Measurements from ENCODE around the gene UGGT1. TPM values are rescaled to one million over a fixed set of nuclear protein-coding genes. Genes with fewer than 3 reads are reported as not detected.

The UGGT1 gene
- total RNA-seq, 1 experiment from 2014 or later = 51.8 TPM

DNA sequence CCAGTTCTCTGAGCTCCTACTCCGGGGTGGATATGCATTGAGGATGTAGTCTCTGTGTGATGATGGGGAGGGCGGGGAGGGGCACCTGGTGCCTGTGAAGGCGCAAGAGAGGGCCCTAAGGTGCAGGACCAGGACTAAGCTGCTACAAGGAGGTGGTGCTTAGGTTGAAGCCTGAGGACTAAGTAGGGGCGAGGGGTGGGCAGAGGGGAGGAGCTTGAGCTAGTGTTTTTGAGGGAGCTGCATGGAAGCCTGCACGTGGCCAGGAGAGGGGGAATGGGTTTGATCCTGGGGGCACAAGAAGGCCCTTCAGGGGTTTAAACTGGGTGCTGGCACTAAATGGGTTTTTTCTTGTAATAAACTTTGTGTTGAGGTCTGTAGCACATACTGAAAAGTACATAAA is 105.0 kb downstream of the UGGT1 start (continued):
- TF ChIP-seq, protein P1, sequence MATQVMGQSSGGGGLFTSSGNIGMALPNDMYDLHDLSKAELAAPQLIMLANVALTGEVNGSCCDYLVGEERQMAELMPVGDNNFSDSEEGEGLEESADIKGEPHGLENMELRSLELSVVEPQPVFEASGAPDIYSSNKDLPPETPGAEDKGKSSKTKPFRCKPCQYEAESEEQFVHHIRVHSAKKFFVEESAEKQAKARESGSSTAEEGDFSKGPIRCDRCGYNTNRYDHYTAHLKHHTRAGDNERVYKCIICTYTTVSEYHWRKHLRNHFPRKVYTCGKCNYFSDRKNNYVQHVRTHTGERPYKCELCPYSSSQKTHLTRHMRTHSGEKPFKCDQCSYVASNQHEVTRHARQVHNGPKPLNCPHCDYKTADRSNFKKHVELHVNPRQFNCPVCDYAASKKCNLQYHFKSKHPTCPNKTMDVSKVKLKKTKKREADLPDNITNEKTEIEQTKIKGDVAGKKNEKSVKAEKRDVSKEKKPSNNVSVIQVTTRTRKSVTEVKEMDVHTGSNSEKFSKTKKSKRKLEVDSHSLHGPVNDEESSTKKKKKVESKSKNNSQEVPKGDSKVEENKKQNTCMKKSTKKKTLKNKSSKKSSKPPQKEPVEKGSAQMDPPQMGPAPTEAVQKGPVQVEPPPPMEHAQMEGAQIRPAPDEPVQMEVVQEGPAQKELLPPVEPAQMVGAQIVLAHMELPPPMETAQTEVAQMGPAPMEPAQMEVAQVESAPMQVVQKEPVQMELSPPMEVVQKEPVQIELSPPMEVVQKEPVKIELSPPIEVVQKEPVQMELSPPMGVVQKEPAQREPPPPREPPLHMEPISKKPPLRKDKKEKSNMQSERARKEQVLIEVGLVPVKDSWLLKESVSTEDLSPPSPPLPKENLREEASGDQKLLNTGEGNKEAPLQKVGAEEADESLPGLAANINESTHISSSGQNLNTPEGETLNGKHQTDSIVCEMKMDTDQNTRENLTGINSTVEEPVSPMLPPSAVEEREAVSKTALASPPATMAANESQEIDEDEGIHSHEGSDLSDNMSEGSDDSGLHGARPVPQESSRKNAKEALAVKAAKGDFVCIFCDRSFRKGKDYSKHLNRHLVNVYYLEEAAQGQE (IDR thresholded peaks at IDR 0.05; ENCODE audit: low read depth) = no peak
- TF ChIP-seq POLR2AphosphoS5 (IDR thresholded peaks at IDR 0.05; ENCODE audit: low read depth, low read length) = no peak

DNA sequence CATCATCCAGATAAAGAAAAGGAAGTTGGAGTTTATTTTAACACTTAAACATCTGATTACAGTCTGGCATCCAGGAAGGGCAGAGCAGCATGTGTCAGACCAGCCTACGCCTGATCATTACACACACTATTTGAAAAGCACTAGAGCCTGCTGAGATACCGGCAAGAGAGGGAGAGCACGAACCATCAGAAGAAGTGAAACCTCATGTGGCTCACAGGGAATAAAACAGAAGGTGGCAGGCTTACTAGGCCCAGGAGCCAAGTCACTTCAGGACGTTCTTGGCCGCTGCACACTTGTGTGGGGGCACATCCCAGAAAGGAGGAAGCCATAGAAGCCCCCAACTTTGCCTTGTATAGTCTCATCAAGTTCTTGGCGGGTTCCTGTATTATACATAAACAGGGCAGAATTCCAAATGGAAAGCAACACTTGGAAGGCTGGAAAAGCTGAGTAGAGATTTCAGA is 105.5 kb downstream of the UGGT1 start:
- Histone ChIP-seq H3K9ac (ENCODE audit: low read length) (no peak overlapping the region), H4K20me1 (ENCODE audit: insufficient read depth) (no peaks in the 10 kb centered on the region), H3K27ac (ENCODE audit: low read depth, low read length) (no peak overlapping the region), H3K4me3 (replicated peaks in 1 of 2; ENCODE audit: low read depth in 1 of 2, low read length in 2 of 2) (no peak overlapping the region), H3K9me2 (ENCODE audit: insufficient read depth) (no peaks in the 10 kb centered on the region), H3K4me1 (ENCODE audit: control insufficient read depth in 1 of 2, insufficient read depth in 2 of 2, low read length in 2 of 2) (no peaks in the 10 kb centered on the region), H2AFZ (ENCODE audit: low read depth, low read length, poor library complexity, severe bottlenecking) (no peak overlapping the region), H3K4me2 (ENCODE audit: low read length) (no peak overlapping the region), H3K36me3 (ENCODE audit: control insufficient read depth in 1 of 2, insufficient read depth in 2 of 2, low read length in 2 of 2) (no peaks in the 10 kb centered on the region; a peak in 1 of 4 replicates), H3K79me2 (ENCODE audit: insufficient read depth, low read length) (no peaks in the 10 kb centered on the region), H3K27me3 (ENCODE audit: insufficient read depth, low read length) (no peaks in the 10 kb centered on the region), H3K9me3 (ENCODE audit: control insufficient read depth in 1 of 2, insufficient read depth in 1 of 2, low read depth in 1 of 2, low read length in 2 of 2) (no peaks in the 10 kb centered on the region)
- ChIA-PET CTCF (no interaction called here), RAD21 (ENCODE audit: low non-redundant PET in 1 of 2, low total read pairs in 2 of 2, uncharacterized antibody in 2 of 2, unreplicated experiment in 2 of 2) (no interaction called here), POLR2A (no interaction called here)
- BruUV-seq (replicated peaks) = no TSS peak
- DNase-seq (ENCODE audit: low read depth, low spot score) (no peak), ATAC-seq (no peak)
- no peak for TF ChIP-seq CBX3 (IDR thresholded peaks at IDR 0.05; ENCODE audit: low read depth)
- no peak for TF ChIP-seq ELF1 (IDR thresholded peaks at IDR 0.05; ENCODE audit: borderline replicate concordance, low read depth)
- no peak for TF ChIP-seq SRF (IDR thresholded peaks at IDR 0.05; ENCODE audit: low read depth)
- no peak for TF ChIP-seq RAD21 (IDR thresholded peaks at IDR 0.05; ENCODE audit: low read depth)
- TF ChIP-seq, protein P2, sequence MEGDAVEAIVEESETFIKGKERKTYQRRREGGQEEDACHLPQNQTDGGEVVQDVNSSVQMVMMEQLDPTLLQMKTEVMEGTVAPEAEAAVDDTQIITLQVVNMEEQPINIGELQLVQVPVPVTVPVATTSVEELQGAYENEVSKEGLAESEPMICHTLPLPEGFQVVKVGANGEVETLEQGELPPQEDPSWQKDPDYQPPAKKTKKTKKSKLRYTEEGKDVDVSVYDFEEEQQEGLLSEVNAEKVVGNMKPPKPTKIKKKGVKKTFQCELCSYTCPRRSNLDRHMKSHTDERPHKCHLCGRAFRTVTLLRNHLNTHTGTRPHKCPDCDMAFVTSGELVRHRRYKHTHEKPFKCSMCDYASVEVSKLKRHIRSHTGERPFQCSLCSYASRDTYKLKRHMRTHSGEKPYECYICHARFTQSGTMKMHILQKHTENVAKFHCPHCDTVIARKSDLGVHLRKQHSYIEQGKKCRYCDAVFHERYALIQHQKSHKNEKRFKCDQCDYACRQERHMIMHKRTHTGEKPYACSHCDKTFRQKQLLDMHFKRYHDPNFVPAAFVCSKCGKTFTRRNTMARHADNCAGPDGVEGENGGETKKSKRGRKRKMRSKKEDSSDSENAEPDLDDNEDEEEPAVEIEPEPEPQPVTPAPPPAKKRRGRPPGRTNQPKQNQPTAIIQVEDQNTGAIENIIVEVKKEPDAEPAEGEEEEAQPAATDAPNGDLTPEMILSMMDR (IDR thresholded peaks at IDR 0.05 in 2 of 3, conservative IDR thresholded peaks at IDR 0.05 in 1 of 3; ENCODE audit: borderline replicate concordance in 1 of 3, insufficient read depth in 1 of 3, low read depth in 2 of 3, low read length in 2 of 3) = no peak
- no peak for TF ChIP-seq ZFX (IDR thresholded peaks at IDR 0.05)
- TF ChIP-seq, protein P3, sequence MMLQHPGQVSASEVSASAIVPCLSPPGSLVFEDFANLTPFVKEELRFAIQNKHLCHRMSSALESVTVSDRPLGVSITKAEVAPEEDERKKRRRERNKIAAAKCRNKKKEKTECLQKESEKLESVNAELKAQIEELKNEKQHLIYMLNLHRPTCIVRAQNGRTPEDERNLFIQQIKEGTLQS (IDR thresholded peaks at IDR 0.05) = no peak
- TF ChIP-seq, protein P4, sequence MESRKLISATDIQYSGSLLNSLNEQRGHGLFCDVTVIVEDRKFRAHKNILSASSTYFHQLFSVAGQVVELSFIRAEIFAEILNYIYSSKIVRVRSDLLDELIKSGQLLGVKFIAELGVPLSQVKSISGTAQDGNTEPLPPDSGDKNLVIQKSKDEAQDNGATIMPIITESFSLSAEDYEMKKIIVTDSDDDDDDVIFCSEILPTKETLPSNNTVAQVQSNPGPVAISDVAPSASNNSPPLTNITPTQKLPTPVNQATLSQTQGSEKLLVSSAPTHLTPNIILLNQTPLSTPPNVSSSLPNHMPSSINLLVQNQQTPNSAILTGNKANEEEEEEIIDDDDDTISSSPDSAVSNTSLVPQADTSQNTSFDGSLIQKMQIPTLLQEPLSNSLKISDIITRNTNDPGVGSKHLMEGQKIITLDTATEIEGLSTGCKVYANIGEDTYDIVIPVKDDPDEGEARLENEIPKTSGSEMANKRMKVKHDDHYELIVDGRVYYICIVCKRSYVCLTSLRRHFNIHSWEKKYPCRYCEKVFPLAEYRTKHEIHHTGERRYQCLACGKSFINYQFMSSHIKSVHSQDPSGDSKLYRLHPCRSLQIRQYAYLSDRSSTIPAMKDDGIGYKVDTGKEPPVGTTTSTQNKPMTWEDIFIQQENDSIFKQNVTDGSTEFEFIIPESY (IDR thresholded peaks at IDR 0.05; ENCODE audit: extremely low read depth, insufficient replicate concordance, low read length) = no peak
- no peak for TF ChIP-seq EZH2phosphoT487 (IDR thresholded peaks at IDR 0.05; ENCODE audit: borderline replicate concordance)
- TF ChIP-seq POLR2AphosphoS5 (IDR thresholded peaks at IDR 0.05; ENCODE audit: low read depth, low read length) = no peak
- TF ChIP-seq EZH2 (IDR thresholded peaks at IDR 0.05) = no peak
- TF ChIP-seq POLR2A (IDR thresholded peaks at IDR 0.05; ENCODE audit: borderline replicate concordance, extremely low read depth, insufficient read depth, insufficient read length) = no peak
- no peak for TF ChIP-seq ZNF274 (IDR thresholded peaks at IDR 0.05; ENCODE audit: low read depth, low read length)
- TF ChIP-seq SIN3A (IDR thresholded peaks at IDR 0.05; ENCODE audit: low read depth) = no peak
- TF ChIP-seq CEBPB (IDR thresholded peaks at IDR 0.05; ENCODE audit: low read depth) = no peak
- no peak for TF ChIP-seq JUND (IDR thresholded peaks at IDR 0.05)
- TF ChIP-seq TCF7L2 (IDR thresholded peaks at IDR 0.05; ENCODE audit: borderline replicate concordance, extremely low read depth, insufficient read depth, insufficient read length) = no peak
- no peak for TF ChIP-seq EGR1 (IDR thresholded peaks at IDR 0.05; ENCODE audit: low read depth)
- intact Hi-C loops (cut with micrococcal nuclease) = no loop called here

All from HCT116 (cell line).